Measurements from ENCODE around the gene PKHD1. TPM values are rescaled to one million over a fixed set of nuclear protein-coding genes. Genes with fewer than 3 reads are reported as not detected.

The PKHD1 gene
- total RNA-seq, 2 experiments from 2014 or later, result not detected

GRCh38 chr6:51737580-51738360 lies 349.6 kb downstream of the PKHD1 start:
- DNase-seq, result no peak
- POLR2A ChIA-PET, result no interaction called here
- Mint-ChIP-seq H3K4me1 (ENCODE audit: low read depth) (no peaks in the 10 kb centered on the region), H3K9me3 (ENCODE audit: insufficient read depth) (no peaks in the 10 kb centered on the region), H3K27ac (no peak overlapping the region), H3K36me3 (ENCODE audit: low read depth) (no peaks in the 10 kb centered on the region), H3K27me3 (ENCODE audit: low read depth) (no peaks in the 10 kb centered on the region), H3K4me3 (no peak overlapping the region)
- ATAC-seq, result no peak
- CTCF ChIA-PET, result no interaction called here

DNA sequence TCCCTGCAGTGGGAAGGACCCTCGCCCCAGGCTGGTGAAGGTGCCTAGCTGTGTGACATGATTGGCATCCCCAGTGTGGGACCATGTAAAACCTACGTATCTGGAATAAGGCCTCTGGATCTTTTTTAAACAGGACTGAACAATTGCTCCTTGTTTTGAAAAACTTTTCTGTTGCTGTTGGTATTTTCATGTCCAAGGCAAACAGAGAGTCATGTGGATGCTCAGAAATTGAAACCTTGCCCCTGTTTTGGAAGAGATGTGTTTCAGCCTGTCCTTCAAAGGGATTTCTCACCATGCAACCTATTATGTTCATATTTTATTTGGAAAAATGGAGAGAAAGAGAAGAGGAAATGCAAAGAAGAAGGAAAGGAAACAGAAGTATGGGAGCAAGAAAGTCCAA lies 362.3 kb downstream of the PKHD1 start:
- no peaks in the 10 kb centered on the region for H3K4me1 Mint-ChIP-seq (ENCODE audit: low read depth)
- ATAC-seq (no peak), DNase-seq (no peak)
- H3K9me3 Mint-ChIP-seq (ENCODE audit: insufficient read depth), result no peaks in the 10 kb centered on the region
- POLR2A ChIA-PET, result no interaction called here
- H3K27me3 Mint-ChIP-seq (ENCODE audit: low read depth), result no peaks in the 10 kb centered on the region
- H3K36me3 Mint-ChIP-seq (ENCODE audit: low read depth), result no peaks in the 10 kb centered on the region
- no peak overlapping the region for H3K27ac Mint-ChIP-seq
- no peak overlapping the region for H3K4me3 Mint-ChIP-seq
- CTCF ChIA-PET, result no interaction called here

DNA sequence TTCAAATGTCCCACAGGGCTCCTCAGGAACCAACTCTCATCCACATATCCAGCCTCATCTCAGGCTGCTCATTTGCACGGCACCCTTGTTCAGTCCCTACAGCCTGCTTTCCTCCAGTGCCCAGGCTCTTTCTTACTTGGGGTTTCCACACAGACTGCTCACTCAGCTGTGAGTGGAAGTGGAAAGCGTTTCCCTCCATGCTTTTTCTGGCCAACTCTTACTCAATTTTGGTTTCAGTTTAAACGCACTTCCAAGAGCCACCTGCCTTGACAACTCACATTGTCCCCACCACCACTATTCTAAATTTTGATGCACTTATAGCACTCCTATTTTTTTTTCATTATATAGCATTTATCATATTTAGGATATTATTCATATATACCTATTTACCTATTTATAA lies 367.1 kb downstream of the PKHD1 start:
- H3K36me3 Mint-ChIP-seq (ENCODE audit: low read depth), result no peaks in the 10 kb centered on the region
- ATAC-seq (no peak), DNase-seq (no peak)
- ChIA-PET POLR2A (interaction anchor here (0.8 kb wide), 1 partner anchor 364 kb away, joined by 3 read pairs; no protein-coding TSS in a partner anchor), CTCF (no interaction called here)
- H3K27ac Mint-ChIP-seq, result no peak overlapping the region
- no peaks in the 10 kb centered on the region for H3K27me3 Mint-ChIP-seq (ENCODE audit: low read depth)
- H3K4me3 Mint-ChIP-seq, result no peak overlapping the region
- H3K4me1 Mint-ChIP-seq (ENCODE audit: low read depth), result no peaks in the 10 kb centered on the region
- H3K9me3 Mint-ChIP-seq (ENCODE audit: insufficient read depth), result no peaks in the 10 kb centered on the region

GRCh38 chr6:51719297-51719696 lies 368.1 kb downstream of the PKHD1 start:
- ATAC-seq, result no peak
- ChIA-PET POLR2A (no interaction called here), CTCF (no interaction called here)

DNA sequence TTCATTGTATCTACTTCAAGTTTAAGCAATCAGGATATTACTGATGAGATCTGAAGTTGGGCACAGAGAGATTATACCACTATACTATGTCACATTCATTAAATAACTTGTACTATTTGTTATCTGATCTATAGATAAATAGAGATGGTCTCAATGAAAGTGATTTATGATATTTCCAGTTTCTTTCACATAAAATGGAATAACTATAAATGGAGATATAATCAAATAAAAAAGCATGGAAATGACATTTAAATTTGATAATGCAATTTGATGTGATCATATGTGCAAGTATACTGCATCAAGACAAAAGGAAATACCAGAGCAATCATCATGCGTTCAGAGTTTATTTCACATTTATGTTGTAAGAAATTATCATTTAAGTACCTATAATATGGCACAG lies 368.9 kb downstream of the PKHD1 start:
- H3K4me1 Mint-ChIP-seq (ENCODE audit: low read depth), result no peaks in the 10 kb centered on the region
- ATAC-seq, result no peak
- ChIA-PET CTCF (no interaction called here), POLR2A (no interaction called here)
- H3K27ac Mint-ChIP-seq, result no peak overlapping the region
- DNase-seq, result no peak
- H3K9me3 Mint-ChIP-seq (ENCODE audit: insufficient read depth), result no peaks in the 10 kb centered on the region
- no peaks in the 10 kb centered on the region for H3K36me3 Mint-ChIP-seq (ENCODE audit: low read depth)
- H3K27me3 Mint-ChIP-seq (ENCODE audit: low read depth), result no peaks in the 10 kb centered on the region
- no peak overlapping the region for H3K4me3 Mint-ChIP-seq

More at GRCh38 chr6:51719297-51719696, 368.1 kb downstream of the PKHD1 start:
- no peaks in the 10 kb centered on the region for H3K27me3 Mint-ChIP-seq (ENCODE audit: low read depth)
- no peak for DNase-seq
- H3K36me3 Mint-ChIP-seq (ENCODE audit: low read depth), result no peaks in the 10 kb centered on the region
- no peak overlapping the region for H3K4me3 Mint-ChIP-seq
- no peak overlapping the region for H3K27ac Mint-ChIP-seq
- no peaks in the 10 kb centered on the region for H3K9me3 Mint-ChIP-seq (ENCODE audit: insufficient read depth)
- H3K4me1 Mint-ChIP-seq (ENCODE audit: low read depth), result no peaks in the 10 kb centered on the region

GRCh38 chr6:51717477-51717876 lies 369.9 kb downstream of the PKHD1 start:
- H3K27me3 Mint-ChIP-seq (ENCODE audit: low read depth), result no peaks in the 10 kb centered on the region
- ChIA-PET CTCF (no interaction called here), POLR2A (no interaction called here)
- H3K4me3 Mint-ChIP-seq, result no peak overlapping the region
- no peak for ATAC-seq
- no peak overlapping the region for H3K27ac Mint-ChIP-seq
- no peaks in the 10 kb centered on the region for H3K4me1 Mint-ChIP-seq (ENCODE audit: low read depth)
- H3K9me3 Mint-ChIP-seq (ENCODE audit: insufficient read depth), result no peaks in the 10 kb centered on the region
- DNase-seq, result no peak
- H3K36me3 Mint-ChIP-seq (ENCODE audit: low read depth), result no peaks in the 10 kb centered on the region

DNA sequence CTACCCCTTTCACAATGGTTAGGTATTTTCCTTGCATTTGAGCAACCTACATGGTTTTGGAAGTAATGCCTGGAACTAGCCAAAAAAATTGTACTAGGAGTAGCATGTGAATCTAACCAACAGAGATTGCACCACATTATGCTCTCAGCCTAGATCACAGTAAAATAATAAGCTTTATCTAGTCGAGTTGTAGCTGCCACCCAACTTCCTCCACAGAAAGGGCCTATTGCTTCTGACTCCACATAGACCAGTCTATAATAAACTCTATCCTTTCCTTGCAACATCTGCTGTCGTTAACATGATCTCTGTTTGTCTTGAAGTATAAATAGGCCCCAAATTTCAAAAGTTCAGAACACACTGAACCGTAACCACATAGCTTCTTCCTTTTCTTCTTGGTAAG lies 375.5 kb downstream of the PKHD1 start:
- DNase-seq (no peak), ATAC-seq (no peak)
- ChIA-PET CTCF (no interaction called here), POLR2A (no interaction called here)
- no peaks in the 10 kb centered on the region for H3K27me3 Mint-ChIP-seq (ENCODE audit: low read depth)
- no peak overlapping the region for H3K27ac Mint-ChIP-seq
- no peaks in the 10 kb centered on the region for H3K36me3 Mint-ChIP-seq (ENCODE audit: low read depth)
- H3K4me3 Mint-ChIP-seq, result no peak overlapping the region
- no peaks in the 10 kb centered on the region for H3K4me1 Mint-ChIP-seq (ENCODE audit: low read depth)
- H3K9me3 Mint-ChIP-seq (ENCODE audit: insufficient read depth), result no peaks in the 10 kb centered on the region

- CTCF ChIA-PET, result no interaction called here
- H3K9me3 Mint-ChIP-seq (ENCODE audit: insufficient read depth), result no peaks in the 10 kb centered on the region
Observed at GRCh38 chr6:51706086-51706485, 381.3 kb downstream of the PKHD1 start.

GRCh38 chr6:51704932-51705540 lies 382.4 kb downstream of the PKHD1 start:
- DNase-seq (no peak), ATAC-seq (no peak)
- H3K4me1 Mint-ChIP-seq (ENCODE audit: low read depth), result no peaks in the 10 kb centered on the region
- ChIA-PET POLR2A (no interaction called here), CTCF (no interaction called here)
- no peak overlapping the region for H3K4me3 Mint-ChIP-seq
- no peaks in the 10 kb centered on the region for H3K27me3 Mint-ChIP-seq (ENCODE audit: low read depth)
- H3K9me3 Mint-ChIP-seq (ENCODE audit: insufficient read depth), result no peaks in the 10 kb centered on the region
- H3K36me3 Mint-ChIP-seq (ENCODE audit: low read depth), result no peaks in the 10 kb centered on the region
- H3K27ac Mint-ChIP-seq, result no peak overlapping the region

More at GRCh38 chr6:51706086-51706485, 381.3 kb downstream of the PKHD1 start:
- H3K36me3 Mint-ChIP-seq (ENCODE audit: low read depth), result no peaks in the 10 kb centered on the region
- DNase-seq, result no peak
- no peak overlapping the region for H3K27ac Mint-ChIP-seq
- no peak overlapping the region for H3K4me3 Mint-ChIP-seq
- POLR2A ChIA-PET, result no interaction called here
- no peak for ATAC-seq
- H3K4me1 Mint-ChIP-seq (ENCODE audit: low read depth), result no peaks in the 10 kb centered on the region
- H3K27me3 Mint-ChIP-seq (ENCODE audit: low read depth), result no peaks in the 10 kb centered on the region

DNA sequence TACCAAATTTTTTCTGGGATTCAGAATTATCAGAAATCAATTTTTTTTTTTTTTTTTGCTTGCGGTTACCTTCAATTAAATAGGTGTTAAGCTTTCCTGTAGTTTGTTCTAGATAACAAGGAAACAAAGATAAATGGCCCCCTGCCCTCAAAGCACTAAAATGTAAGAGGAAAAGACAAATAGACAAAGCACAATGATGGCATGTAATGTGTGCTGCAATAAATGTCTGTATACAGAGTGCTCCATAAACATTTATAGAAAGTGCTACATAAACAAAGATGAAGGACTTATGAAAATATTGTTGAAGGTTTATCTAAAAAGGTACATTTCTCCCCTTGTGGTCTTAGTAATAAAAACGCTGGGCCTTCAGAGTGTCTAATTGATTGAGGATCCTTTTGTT lies 384.6 kb downstream of the PKHD1 start:
- no peak for DNase-seq
- ChIA-PET CTCF (no interaction called here), POLR2A (no interaction called here)
- Mint-ChIP-seq H3K4me3 (no peak overlapping the region), H3K4me1 (ENCODE audit: low read depth) (no peaks in the 10 kb centered on the region), H3K27ac (no peak overlapping the region), H3K9me3 (ENCODE audit: insufficient read depth) (no peaks in the 10 kb centered on the region), H3K36me3 (ENCODE audit: low read depth) (no peaks in the 10 kb centered on the region), H3K27me3 (ENCODE audit: low read depth) (no peaks in the 10 kb centered on the region)
- ATAC-seq, result no peak

- Mint-ChIP-seq H3K4me1 (ENCODE audit: low read depth) (no peaks in the 10 kb centered on the region), H3K36me3 (ENCODE audit: low read depth) (no peaks in the 10 kb centered on the region), H3K27ac (no peak overlapping the region), H3K9me3 (ENCODE audit: insufficient read depth) (no peaks in the 10 kb centered on the region), H3K27me3 (ENCODE audit: low read depth) (no peaks in the 10 kb centered on the region), H3K4me3 (no peak overlapping the region)
- POLR2A ChIA-PET, result no interaction called here
- no peak for DNase-seq
- CTCF ChIA-PET, result no interaction called here
- ATAC-seq, result no peak
Observed at GRCh38 chr6:51684603-51685002, 402.8 kb downstream of the PKHD1 start.

GRCh38 chr6:51684038-51684437 lies 403.4 kb downstream of the PKHD1 start:
- POLR2A ChIA-PET, result no interaction called here
- Mint-ChIP-seq H3K36me3 (ENCODE audit: low read depth) (no peaks in the 10 kb centered on the region), H3K4me3 (no peak overlapping the region), H3K9me3 (ENCODE audit: insufficient read depth) (no peaks in the 10 kb centered on the region), H3K27ac (no peak overlapping the region), H3K27me3 (ENCODE audit: low read depth) (no peaks in the 10 kb centered on the region), H3K4me1 (ENCODE audit: low read depth) (no peaks in the 10 kb centered on the region)
- ATAC-seq (no peak), DNase-seq (no peak)
- CTCF ChIA-PET, result no interaction called here
